ENCODE data around the gene LCOR.

The LCOR gene

GRCh38 chr10:97037365-97038361 lies 205.6 kb downstream of the LCOR start:
- DNase-seq: peak; percentile 72

- DNase-seq: no peak
Measured at GRCh38 chr10:97038688-97039087, 206.6 kb downstream of the LCOR start.

GRCh38 chr10:97039538-97040247 lies 207.6 kb downstream of the LCOR start:
- DNase-seq: no peak

- DNase-seq: no peak
Measured at GRCh38 chr10:97040248-97040584, 208.1 kb downstream of the LCOR start.

GRCh38 chr10:97040706-97041105 lies 208.6 kb downstream of the LCOR start:
- DNase-seq: no peak

GRCh38 chr10:97042081-97042480 lies 210.0 kb downstream of the LCOR start:
- peak; percentile 2 for DNase-seq

- DNase-seq: peak; percentile 6
Measured at GRCh38 chr10:97042716-97043562, 210.8 kb downstream of the LCOR start.

- peak; percentile 1 for DNase-seq
Measured at GRCh38 chr10:97043563-97043855, 211.4 kb downstream of the LCOR start.

Data from activated T-cell treated with anti-CD3 and anti-CD28 coated beads, Interleukin-2, amount 50 U/mL, for 1 hour (primary cell).